SK-N-SH treated with all-trans-retinoic acid at 6 μM for 48 hours (cell line): ENCODE measurements around the gene CCSER1.

ENCODE experiments used
- ARNTL ChIP-seq: fragments of 450-650 bp; formaldehyde crosslinking; IDR thresholded peaks from 2 replicates; pipeline ENCODE4 v1.5.0; 2020; ENCODE audit warnings: low read depth, mild to moderate bottlenecking, moderate library complexity, borderline replicate concordance
- CREB5 ChIP-seq: fragments of 250-450 bp; sonication (Bioruptor Pico); IDR thresholded peaks from 2 replicates; pipeline ENCODE4 v1.5.1; 2020; ENCODE audit warnings: low read depth, mild to moderate bottlenecking, moderate library complexity
- CSRNP3 ChIP-seq: fragments of 250-450 bp; sonication (Bioruptor Pico); IDR thresholded peaks from 2 replicates; pipeline ENCODE4 v1.5.1; 2021; ENCODE audit warnings: mild to moderate bottlenecking, moderate library complexity
- ESRRG ChIP-seq: fragments of 250-450 bp; sonication (Bioruptor Pico); IDR thresholded peaks from 2 replicates; pipeline ENCODE4 v1.6.1; 2021; ENCODE audit warnings: mild to moderate bottlenecking
- GLIS3 ChIP-seq: fragments of 250-450 bp; sonication (Bioruptor Pico); IDR thresholded peaks from 2 replicates; pipeline ENCODE4 v1.5.0; 2020; ENCODE audit warnings: mild to moderate bottlenecking, moderate library complexity
- OSR1 ChIP-seq: fragments of 250-450 bp; sonication (Bioruptor Pico); IDR thresholded peaks from 2 replicates; pipeline ENCODE4 v1.8.0; 2022; ENCODE audit warnings: moderate library complexity, mild to moderate bottlenecking, inconsistent platforms
- PATZ1 ChIP-seq: fragments of 250-450 bp; sonication (Bioruptor Pico); IDR thresholded peaks from 2 replicates; pipeline ENCODE4 v1.8.0; 2020; ENCODE audit warnings: mild to moderate bottlenecking, moderate library complexity, borderline replicate concordance
- POU6F1 ChIP-seq: fragments of 250-450 bp; sonication (Bioruptor Pico); IDR thresholded peaks from 2 replicates; pipeline ENCODE4 v1.8.0; 2021; ENCODE audit warnings: low read depth, mild to moderate bottlenecking, moderate library complexity, borderline replicate concordance
- RARB ChIP-seq: fragments of 250-450 bp; sonication (Bioruptor Pico); IDR thresholded peaks from 2 replicates; pipeline ENCODE4 v1.8.0; 2021; ENCODE audit warnings: mild to moderate bottlenecking, moderate library complexity
- SNAI2 ChIP-seq: fragments of 250-450 bp; sonication (Bioruptor Pico); IDR thresholded peaks from 2 replicates; pipeline ENCODE4 v1.5.0; 2020; ENCODE audit warnings: mild to moderate bottlenecking, moderate library complexity
- TCF4 ChIP-seq: fragments of 250-450 bp; sonication (Bioruptor Pico); IDR thresholded peaks from 2 replicates; pipeline ENCODE4 v1.8.0; 2021; ENCODE audit warnings: mild to moderate bottlenecking, moderate library complexity, borderline replicate concordance
- ZC3H10 ChIP-seq: fragments of 250-450 bp; sonication (Bioruptor Pico); IDR thresholded peaks from 2 replicates; pipeline ENCODE4 v1.5.1; 2021; ENCODE audit warnings: mild to moderate bottlenecking, moderate library complexity
- ZFP30 ChIP-seq: fragments of 450-650 bp; formaldehyde crosslinking; IDR thresholded peaks from 2 replicates; pipeline ENCODE4 v1.5.0; 2022; ENCODE audit warnings: mild to moderate bottlenecking, moderate library complexity
- ZNF8 ChIP-seq: fragments of 450-650 bp; formaldehyde crosslinking; IDR thresholded peaks from 2 replicates; pipeline ENCODE4 v1.5.0; 2020; ENCODE audit warnings: mild to moderate bottlenecking, moderate library complexity

- TF ChIP-seq CREB5 (CRISPR knock-in tag) (no peak), GLIS3 (no peak), ZNF8 (no peak), RARB (CRISPR knock-in tag) (no peak), TCF4 (CRISPR knock-in tag) (no peak), POU6F1 (CRISPR knock-in tag) (no peak), PATZ1 (no peak), ESRRG (CRISPR knock-in tag) (no peak), ZFP30 (CRISPR knock-in tag) (no peak), SNAI2 (CRISPR knock-in tag) (no peak), CSRNP3 (CRISPR knock-in tag) (no peak), OSR1 (CRISPR knock-in tag) (no peak), ARNTL (CRISPR knock-in tag) (no peak), ZC3H10 (no peak)
Observed at GRCh38 chr4:91256751-91257150, 1129.6 kb downstream of the CCSER1 start.
